K562 (cell line): Measurements from ENCODE around the gene KCNC3. TPM values are rescaled to one million over a fixed set of nuclear protein-coding genes. Genes with fewer than 3 reads are reported as not detected.

Experiments used
- BACH1 ChIP-seq: fragments of 200-800 bp; sonication (Bioruptor generic); IDR thresholded peaks from 2 replicates; pipeline ENCODE4 v1.6.1; 2016; ENCODE audit warnings: missing genetic modification characterization, missing compliant biosample characterization
- BDP1 ChIP-seq: IDR thresholded peaks from 3 replicates; pipeline ENCODE4 v1.6.1; 2011; ENCODE audit not compliant: insufficient read length, insufficient read depth
- CREBBP ChIP-seq: IDR thresholded peaks from one replicate; pipeline ENCODE4 v1.6.1; 2012; ENCODE audit warnings: low read depth, mild to moderate bottlenecking, control low read depth, inconsistent platforms, low read length
- HDAC8 ChIP-seq: fragments of 450-650 bp; IDR thresholded peaks from 2 replicates; pipeline ENCODE4 v1.6.1; 2016; ENCODE audit warnings: mild to moderate bottlenecking, missing genetic modification characterization, moderate library complexity, missing compliant biosample characterization
- KDM1A ChIP-seq, 2 experiments: fragments of 450-650 bp; IDR thresholded peaks; 2 replicates each; pipeline ENCODE4 v1.6.1; 2016; ENCODE audit warnings: mild to moderate bottlenecking in 2 of 2
- MCM3 ChIP-seq: fragments of 450-650 bp; IDR thresholded peaks from 2 replicates; pipeline ENCODE4 v1.6.1; 2016
- MCM7 ChIP-seq, 2 experiments: fragments of 450-650 bp; IDR thresholded peaks; 2 replicates each; pipeline ENCODE4 v1.6.1; 2016 to 2018
- NR2C2 ChIP-seq, 2 experiments: fragments of 200-800 bp in 1 of 2; sonication (Bioruptor generic) in 1 of 2; sonication (generic) in 1 of 2; formaldehyde crosslinking in 1 of 2; IDR thresholded peaks; 2 replicates each; pipeline versions ENCODE4 v1.6.1 to v1.8.0; 2016 to 2022; ENCODE audit warnings: mild to moderate bottlenecking in 1 of 2, missing compliant biosample characterization in 1 of 2, missing genetic modification characterization in 1 of 2, missing genetic modification reagents in 1 of 2
- SIN3A ChIP-seq, 2 experiments: fragments of 150-350 bp in 1 of 2; IDR thresholded peaks; 2 replicates each; pipeline ENCODE4 v1.6.1; 2011 to 2016; ENCODE audit warnings: borderline replicate concordance in 2 of 2, low read depth in 2 of 2, low read length in 2 of 2, mild to moderate bottlenecking in 2 of 2, moderate library complexity in 2 of 2; ENCODE audit not compliant: control insufficient read depth in 1 of 2
- SIN3B ChIP-seq: fragments of 450-650 bp; IDR thresholded peaks from 2 replicates; pipeline ENCODE4 v1.6.1; 2017; ENCODE audit warnings: low read depth, mild to moderate bottlenecking, moderate library complexity
- SMARCA4 ChIP-seq: fragments of 450-650 bp; IDR thresholded peaks from 2 replicates; pipeline ENCODE4 v1.6.1; 2016
- SNIP1 ChIP-seq: fragments of 450-650 bp; IDR thresholded peaks from 2 replicates; pipeline ENCODE4 v1.7.1; 2017; ENCODE audit warnings: low read depth, mild to moderate bottlenecking
- SRSF7 ChIP-seq: fragments of 200-400 bp; formaldehyde crosslinking; optimal IDR thresholded peaks from 2 replicates; pipeline ENCODE3; 2017; ENCODE audit warnings: mild to moderate bottlenecking, low read depth, low read length
- TCFL5 ChIP-seq: fragments of 250-450 bp; sonication (Bioruptor Pico); conservative IDR thresholded peaks from 2 replicates; pipeline ENCODE4 v1.6.1; 2021; ENCODE audit warnings: mild to moderate bottlenecking, moderate library complexity, matching md5 sums
- U2AF1 ChIP-seq: fragments of 200-400 bp; formaldehyde crosslinking; optimal IDR thresholded peaks from 2 replicates; pipeline ENCODE3; 2017; ENCODE audit warnings: mild to moderate bottlenecking, low read depth, low read length, moderate library complexity
- ZNF282 ChIP-seq: sonication (generic); formaldehyde crosslinking; IDR thresholded peaks from 2 replicates; pipeline ENCODE4 v1.8.1; 2023; ENCODE audit warnings: missing genetic modification reagents
- ZNF347 ChIP-seq: fragments of 450-650 bp; formaldehyde crosslinking; IDR thresholded peaks from 2 replicates; pipeline ENCODE4 v1.4.0; 2020; ENCODE audit warnings: low read depth, mild to moderate bottlenecking, moderate library complexity
- ZNF444 ChIP-seq: fragments of 250-450 bp; sonication (Bioruptor Pico); IDR thresholded peaks from 2 replicates; pipeline ENCODE4 v1.4.0; 2020; ENCODE audit warnings: mild to moderate bottlenecking, moderate library complexity
- polyA plus RNA-seq, 8 experiments: library from polyadenylated mRNA; depleted of rRNA in 4 of 8; stranded (reverse) in 5 of 8; unstranded in 3 of 8; fragments of >200 nt; fragmentation: Nextera tagmentation in 2 of 8; fragmentation: Illumina TruSeq in 1 of 8; extraction: Ambion mirVana in 2 of 8; extraction: Trizol in 1 of 8; gene quantifications; 2 replicates each; pipeline versions ENCODE4 v1.2.1 to v1.2.3, GENCODE V29; 2011 to 2014; ENCODE audit warnings: inconsistent platforms in 1 of 8, missing spikeins in 1 of 8
- total RNA-seq, 7 experiments: library from RNA; depleted of rRNA in 6 of 7; stranded (reverse); fragments of >200 nt in 6 of 7; fragmentation: Illumina TruSeq in 2 of 7; extraction: Trizol in 2 of 7; gene quantifications; 2 replicates each; pipeline versions ENCODE4 v1.2.1 to v1.2.3, GENCODE V29; 2011 to 2021; ENCODE audit warnings: low replicate concordance in 1 of 7
- TF ChIP-seq, protein P1 (sequence below): sonication (generic); formaldehyde crosslinking; IDR thresholded peaks from 2 replicates; pipeline ENCODE4 v1.8.0; 2022; ENCODE audit warnings: mild to moderate bottlenecking, missing genetic modification reagents
- TF ChIP-seq, protein P2 (sequence below): fragments of 450-650 bp; IDR thresholded peaks from 2 replicates; pipeline ENCODE4 v1.6.1; 2016; ENCODE audit warnings: borderline replicate concordance
- TF ChIP-seq, protein P3 (sequence below): sonication (generic); formaldehyde crosslinking; IDR thresholded peaks from 2 replicates; pipeline ENCODE4 v1.5.0; 2020; ENCODE audit warnings: missing genetic modification reagents

Gene KCNC3
- total and polyA plus RNA-seq, 9 of the 15 experiments (the other 6 are each of a cell fraction or from before 2014, with no cell fraction given), result 0.03 to 26.2 (median 2.0) TPM

DNA sequence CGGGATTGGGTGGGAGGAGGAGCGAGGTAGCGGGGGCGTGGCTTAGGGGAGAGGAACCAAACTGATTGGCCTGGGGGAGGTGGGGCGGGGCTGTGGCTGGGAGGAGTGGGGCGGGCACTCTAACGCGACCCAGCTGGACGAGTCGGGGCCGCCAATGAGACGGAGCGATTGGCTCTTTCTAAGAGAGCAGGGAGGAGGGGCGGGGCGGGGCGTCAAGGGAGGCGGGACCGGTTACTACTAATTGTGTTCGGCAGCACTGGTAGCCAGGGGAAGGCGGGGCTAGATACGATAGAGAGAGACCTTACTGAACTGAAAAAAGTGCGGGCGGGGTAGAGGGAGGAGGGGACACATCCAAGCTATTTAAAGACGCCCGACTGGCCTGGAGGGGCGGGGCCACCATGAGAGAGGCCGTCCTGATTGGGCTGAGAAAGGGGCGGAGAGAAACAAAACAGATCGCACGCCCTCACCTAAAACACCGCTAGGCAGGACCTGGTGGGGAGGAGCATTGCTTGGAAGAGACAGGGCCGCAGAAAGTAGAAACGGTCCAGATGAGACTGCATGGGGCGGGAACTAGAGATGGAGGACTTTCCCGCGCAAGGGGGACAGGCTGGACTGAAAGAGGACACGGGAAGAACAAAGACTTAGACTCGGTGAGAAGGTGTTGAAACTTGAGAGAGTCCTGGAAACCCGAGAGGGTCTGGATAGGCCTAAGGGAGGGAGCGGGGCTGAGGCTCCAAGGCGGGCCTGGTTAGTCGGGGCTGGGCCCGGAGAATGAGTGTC lies at the start of gene KCNC3 (continued):
- TF ChIP-seq, protein P1, sequence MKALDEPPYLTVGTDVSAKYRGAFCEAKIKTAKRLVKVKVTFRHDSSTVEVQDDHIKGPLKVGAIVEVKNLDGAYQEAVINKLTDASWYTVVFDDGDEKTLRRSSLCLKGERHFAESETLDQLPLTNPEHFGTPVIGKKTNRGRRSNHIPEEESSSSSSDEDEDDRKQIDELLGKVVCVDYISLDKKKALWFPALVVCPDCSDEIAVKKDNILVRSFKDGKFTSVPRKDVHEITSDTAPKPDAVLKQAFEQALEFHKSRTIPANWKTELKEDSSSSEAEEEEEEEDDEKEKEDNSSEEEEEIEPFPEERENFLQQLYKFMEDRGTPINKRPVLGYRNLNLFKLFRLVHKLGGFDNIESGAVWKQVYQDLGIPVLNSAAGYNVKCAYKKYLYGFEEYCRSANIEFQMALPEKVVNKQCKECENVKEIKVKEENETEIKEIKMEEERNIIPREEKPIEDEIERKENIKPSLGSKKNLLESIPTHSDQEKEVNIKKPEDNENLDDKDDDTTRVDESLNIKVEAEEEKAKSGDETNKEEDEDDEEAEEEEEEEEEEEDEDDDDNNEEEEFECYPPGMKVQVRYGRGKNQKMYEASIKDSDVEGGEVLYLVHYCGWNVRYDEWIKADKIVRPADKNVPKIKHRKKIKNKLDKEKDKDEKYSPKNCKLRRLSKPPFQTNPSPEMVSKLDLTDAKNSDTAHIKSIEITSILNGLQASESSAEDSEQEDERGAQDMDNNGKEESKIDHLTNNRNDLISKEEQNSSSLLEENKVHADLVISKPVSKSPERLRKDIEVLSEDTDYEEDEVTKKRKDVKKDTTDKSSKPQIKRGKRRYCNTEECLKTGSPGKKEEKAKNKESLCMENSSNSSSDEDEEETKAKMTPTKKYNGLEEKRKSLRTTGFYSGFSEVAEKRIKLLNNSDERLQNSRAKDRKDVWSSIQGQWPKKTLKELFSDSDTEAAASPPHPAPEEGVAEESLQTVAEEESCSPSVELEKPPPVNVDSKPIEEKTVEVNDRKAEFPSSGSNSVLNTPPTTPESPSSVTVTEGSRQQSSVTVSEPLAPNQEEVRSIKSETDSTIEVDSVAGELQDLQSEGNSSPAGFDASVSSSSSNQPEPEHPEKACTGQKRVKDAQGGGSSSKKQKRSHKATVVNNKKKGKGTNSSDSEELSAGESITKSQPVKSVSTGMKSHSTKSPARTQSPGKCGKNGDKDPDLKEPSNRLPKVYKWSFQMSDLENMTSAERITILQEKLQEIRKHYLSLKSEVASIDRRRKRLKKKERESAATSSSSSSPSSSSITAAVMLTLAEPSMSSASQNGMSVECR, result peak; percentile 39; the same call in 1 of the 2 replicates
- TF ChIP-seq ZNF347 (CRISPR knock-in tag), result no peak
- TF ChIP-seq SRSF7, result no peak
- TF ChIP-seq SMARCA4, result no peak
- TF ChIP-seq TCFL5 (CRISPR knock-in tag), result no peak
- no peak for TF ChIP-seq MCM3
- TF ChIP-seq SNIP1, result no peak
- TF ChIP-seq SIN3A (IDR thresholded peaks at IDR 0.05; ENCODE audit: borderline replicate concordance in 2 of 2, control insufficient read depth in 1 of 2, low read depth in 2 of 2, low read length in 2 of 2), result no peak
- no peak for TF ChIP-seq SIN3B
- TF ChIP-seq, protein P2, sequence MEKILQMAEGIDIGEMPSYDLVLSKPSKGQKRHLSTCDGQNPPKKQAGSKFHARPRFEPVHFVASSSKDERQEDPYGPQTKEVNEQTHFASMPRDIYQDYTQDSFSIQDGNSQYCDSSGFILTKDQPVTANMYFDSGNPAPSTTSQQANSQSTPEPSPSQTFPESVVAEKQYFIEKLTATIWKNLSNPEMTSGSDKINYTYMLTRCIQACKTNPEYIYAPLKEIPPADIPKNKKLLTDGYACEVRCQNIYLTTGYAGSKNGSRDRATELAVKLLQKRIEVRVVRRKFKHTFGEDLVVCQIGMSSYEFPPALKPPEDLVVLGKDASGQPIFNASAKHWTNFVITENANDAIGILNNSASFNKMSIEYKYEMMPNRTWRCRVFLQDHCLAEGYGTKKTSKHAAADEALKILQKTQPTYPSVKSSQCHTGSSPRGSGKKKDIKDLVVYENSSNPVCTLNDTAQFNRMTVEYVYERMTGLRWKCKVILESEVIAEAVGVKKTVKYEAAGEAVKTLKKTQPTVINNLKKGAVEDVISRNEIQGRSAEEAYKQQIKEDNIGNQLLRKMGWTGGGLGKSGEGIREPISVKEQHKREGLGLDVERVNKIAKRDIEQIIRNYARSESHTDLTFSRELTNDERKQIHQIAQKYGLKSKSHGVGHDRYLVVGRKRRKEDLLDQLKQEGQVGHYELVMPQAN, result peak; percentile 68
- TF ChIP-seq ZNF282 (CRISPR knock-in tag), result no peak
- TF ChIP-seq BACH1 (tag), result no peak
- no peak for TF ChIP-seq MCM7 (IDR thresholded peaks at IDR 0.05)
- no peak for TF ChIP-seq ZNF444 (CRISPR knock-in tag)
- TF ChIP-seq, protein P3, sequence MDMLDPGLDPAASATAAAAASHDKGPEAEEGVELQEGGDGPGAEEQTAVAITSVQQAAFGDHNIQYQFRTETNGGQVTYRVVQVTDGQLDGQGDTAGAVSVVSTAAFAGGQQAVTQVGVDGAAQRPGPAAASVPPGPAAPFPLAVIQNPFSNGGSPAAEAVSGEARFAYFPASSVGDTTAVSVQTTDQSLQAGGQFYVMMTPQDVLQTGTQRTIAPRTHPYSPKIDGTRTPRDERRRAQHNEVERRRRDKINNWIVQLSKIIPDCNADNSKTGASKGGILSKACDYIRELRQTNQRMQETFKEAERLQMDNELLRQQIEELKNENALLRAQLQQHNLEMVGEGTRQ (CRISPR knock-in tag), result no peak
- no peak for TF ChIP-seq NR2C2 (CRISPR knock-in tag; IDR thresholded peaks at IDR 0.05)
- TF ChIP-seq NR2C2 (tag; IDR thresholded peaks at IDR 0.05), result no peak; the same call in 1 of the 2 replicates
- no peak for TF ChIP-seq U2AF1
- no peak for TF ChIP-seq CREBBP
- TF ChIP-seq HDAC8 (tag), result no peak
- no peak; a peak in 1 of 4 replicates for TF ChIP-seq KDM1A (IDR thresholded peaks at IDR 0.05)
- no peak for TF ChIP-seq BDP1
